SK-N-SH (cell line): Measurements from ENCODE around the gene ENSA.

Source experiments
- POLR2AphosphoS5 ChIP-seq: IDR thresholded peaks from 2 replicates; pipeline ENCODE4 v1.6.1; 2012; ENCODE audit warnings: low read depth, low read length
- YY1 ChIP-seq: IDR thresholded peaks from 2 replicates; pipeline ENCODE4 v1.4.0; 2012; ENCODE audit warnings: low read depth, mild to moderate bottlenecking
- TF ChIP-seq, protein P1 (sequence below): fragments of 200-600 bp; sonication (generic); IDR thresholded peaks from 2 replicates; pipeline ENCODE4 v1.6.1; 2017; ENCODE audit warnings: antibody characterized with exemption, mild to moderate bottlenecking, moderate library complexity

DNA sequence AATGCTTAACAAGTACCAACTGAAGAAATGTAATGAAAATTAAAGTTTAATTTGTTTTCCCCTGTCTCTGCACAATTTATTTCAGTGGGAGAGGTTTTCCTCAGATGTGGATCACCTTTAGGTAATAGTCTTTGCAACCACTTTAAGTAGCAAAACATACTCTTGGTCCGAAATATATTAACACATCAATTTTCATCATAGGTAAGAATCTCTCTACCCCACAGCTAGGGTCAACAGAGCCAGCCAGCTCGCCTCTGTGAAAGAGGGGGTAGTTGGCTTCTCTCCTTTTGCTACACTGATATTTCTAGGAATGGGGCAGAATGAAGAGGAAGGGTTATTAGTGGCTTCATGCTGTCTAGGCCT is 25.2 kb downstream of the ENSA start:
- TF ChIP-seq POLR2AphosphoS5 (no peak), YY1 (no peak)
- TF ChIP-seq, protein P1, sequence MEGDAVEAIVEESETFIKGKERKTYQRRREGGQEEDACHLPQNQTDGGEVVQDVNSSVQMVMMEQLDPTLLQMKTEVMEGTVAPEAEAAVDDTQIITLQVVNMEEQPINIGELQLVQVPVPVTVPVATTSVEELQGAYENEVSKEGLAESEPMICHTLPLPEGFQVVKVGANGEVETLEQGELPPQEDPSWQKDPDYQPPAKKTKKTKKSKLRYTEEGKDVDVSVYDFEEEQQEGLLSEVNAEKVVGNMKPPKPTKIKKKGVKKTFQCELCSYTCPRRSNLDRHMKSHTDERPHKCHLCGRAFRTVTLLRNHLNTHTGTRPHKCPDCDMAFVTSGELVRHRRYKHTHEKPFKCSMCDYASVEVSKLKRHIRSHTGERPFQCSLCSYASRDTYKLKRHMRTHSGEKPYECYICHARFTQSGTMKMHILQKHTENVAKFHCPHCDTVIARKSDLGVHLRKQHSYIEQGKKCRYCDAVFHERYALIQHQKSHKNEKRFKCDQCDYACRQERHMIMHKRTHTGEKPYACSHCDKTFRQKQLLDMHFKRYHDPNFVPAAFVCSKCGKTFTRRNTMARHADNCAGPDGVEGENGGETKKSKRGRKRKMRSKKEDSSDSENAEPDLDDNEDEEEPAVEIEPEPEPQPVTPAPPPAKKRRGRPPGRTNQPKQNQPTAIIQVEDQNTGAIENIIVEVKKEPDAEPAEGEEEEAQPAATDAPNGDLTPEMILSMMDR, result no peak
